PC-3 (cell line): Measurements from ENCODE around the gene DSP. TPM values are rescaled to one million over a fixed set of nuclear protein-coding genes. Genes with fewer than 3 reads are reported as not detected.

ENCODE experiments used
- ATAC-seq: fragments of 200-7000 bp; cut with Tn5 transposase; 2 replicates; pipeline ENCODE4 v1.9.1; 2020; ENCODE audit warnings: mild to moderate bottlenecking, moderate library complexity
- BruUV-seq: library from RNA; stranded (reverse); fragments of 400-500 nt; replicated peaks from 2 replicates; lab custom pipeline; 2021; lab: Mats Ljungman, UMichigan
- CTCF ChIA-PET: fragments of 300-600 bp; sonication (Branson Sonifier 250); formaldehyde crosslinking; loops from one replicate; lab custom pipeline; 2022; ENCODE audit warnings: antibody characterized with exemption; lab: Charles Lee
- POLR2A ChIA-PET: fragments of 300-600 bp; sonication (Branson Sonifier 250); formaldehyde crosslinking; loops from one replicate; lab custom pipeline; 2022; ENCODE audit warnings: antibody characterized with exemption; ENCODE audit not compliant: unreplicated experiment; lab: Charles Lee
- DNase-seq: peaks from one replicate; pipeline ENCODE4 v3.0.0-alpha.2; 2015
- H2AFZ ChIP-seq: fragments of 300-600 bp; sonication (generic); 2 replicates; pipeline ENCODE4 v1.6.0; 2016; ENCODE audit warnings: antibody characterized with exemption, low read length
- H3F3A ChIP-seq: fragments of 300-600 bp; sonication (generic); one replicate; pipeline ENCODE4 v1.6.0; 2017; ENCODE audit warnings: antibody characterized with exemption, low read length, control low read depth, mild to moderate bottlenecking; ENCODE audit not compliant: unreplicated experiment
- H3K27ac ChIP-seq: fragments of 300-600 bp; sonication (generic); 2 replicates; pipeline ENCODE4 v1.5.1; 2016; ENCODE audit warnings: mild to moderate bottlenecking, low read length
- H3K27me3 ChIP-seq: fragments of 300-600 bp; sonication (generic); 2 replicates; pipeline ENCODE4 v1.6.1; 2016; ENCODE audit warnings: low read length, mixed read lengths
- H3K36me3 ChIP-seq: fragments of 300-600 bp; sonication (generic); 2 replicates; pipeline ENCODE4 v1.6.1; 2016; ENCODE audit warnings: low read depth, mixed run types, low read length, mixed read lengths
- H3K4me1 ChIP-seq: fragments of 300-600 bp; sonication (generic); 2 replicates; pipeline ENCODE4 v1.5.1; 2016; ENCODE audit warnings: low read length; ENCODE audit not compliant: insufficient read depth
- H3K4me2 ChIP-seq: fragments of 300-600 bp; sonication (generic); 2 replicates; pipeline ENCODE4 v1.6.0; 2016; ENCODE audit warnings: low read length
- H3K4me3 ChIP-seq: fragments of 300-600 bp; sonication (generic); 2 replicates; pipeline ENCODE4 v1.5.1; 2016; ENCODE audit warnings: mild to moderate bottlenecking, low read length, mixed read lengths
- H3K79me2 ChIP-seq: fragments of 300-600 bp; sonication (generic); 2 replicates; pipeline ENCODE4 v1.6.1; 2017; ENCODE audit warnings: low read length, mixed read lengths
- H3K9ac ChIP-seq: fragments of 300-600 bp; sonication (generic); 2 replicates; pipeline ENCODE4 v1.6.0; 2016; ENCODE audit warnings: mild to moderate bottlenecking, low read length
- H3K9me2 ChIP-seq: fragments of 300-600 bp; sonication (generic); replicated peaks from 2 replicates; pipeline ENCODE4 v1.6.1; 2016; ENCODE audit warnings: mixed run types, low read length, mixed read lengths
- H3K9me3 ChIP-seq: fragments of 300-600 bp; sonication (generic); 2 replicates; pipeline ENCODE4 v1.6.1; 2016; ENCODE audit warnings: low read length, mixed read lengths
- H4K20me1 ChIP-seq: fragments of 300-600 bp; sonication (generic); 2 replicates; pipeline ENCODE4 v1.6.1; 2016; ENCODE audit warnings: low read length, mixed read lengths
- EZH2 ChIP-seq: fragments of 300-600 bp; sonication (generic); IDR thresholded peaks from one replicate; pipeline ENCODE4 v1.6.1; 2017; ENCODE audit warnings: antibody characterized with exemption, mild to moderate bottlenecking, low read length; ENCODE audit not compliant: unreplicated experiment
- EZH2phosphoT487 ChIP-seq: fragments of 300-600 bp; sonication (generic); IDR thresholded peaks from 2 replicates; pipeline ENCODE4 v1.6.1; 2018; ENCODE audit warnings: mild to moderate bottlenecking, antibody characterized with exemption, low read length, borderline replicate concordance
- intact Hi-C: fragments of 100-400 bp; cut with micrococcal nuclease; formaldehyde crosslinking; loops from 2 replicates; pipeline ENCODE4 v1.9.0; 2023
- total RNA-seq: library from RNA; depleted of rRNA; stranded (reverse); fragments of >200 nt; gene quantifications from 2 replicates; pipeline ENCODE4 v1.2.3, GENCODE V29; 2014
- TF ChIP-seq, protein P1 (sequence below): fragments of 300-600 bp; sonication (generic); conservative IDR thresholded peaks from 2 replicates; pipeline ENCODE4 v1.5.1; 2017; ENCODE audit warnings: antibody characterized with exemption, low read depth, mild to moderate bottlenecking, low read length

DSP gene
- total RNA-seq, 1 experiment from 2014 or later, result 54.7 TPM

- Histone ChIP-seq H3K79me2 (no peaks in the 10 kb centered on the region), H4K20me1 (no peaks in the 10 kb centered on the region), H2AFZ (no peak overlapping the region), H3K4me3 (no peak overlapping the region), H3K4me1 (no peaks in the 10 kb centered on the region), H3K9me3 (no peaks in the 10 kb centered on the region), H3K4me2 (no peak overlapping the region), H3K9me2 (no peaks in the 10 kb centered on the region), H3K27me3 (no peaks in the 10 kb centered on the region), H3F3A (no peaks in the 10 kb centered on the region), H3K9ac (no peak overlapping the region), H3K36me3 (no peaks in the 10 kb centered on the region), H3K27ac (no peak overlapping the region)
- ATAC-seq (no peak), DNase-seq (no peak)
- intact Hi-C loops, result no loop called here
- TF ChIP-seq EZH2phosphoT487, result no peak
- TF ChIP-seq, protein P1, sequence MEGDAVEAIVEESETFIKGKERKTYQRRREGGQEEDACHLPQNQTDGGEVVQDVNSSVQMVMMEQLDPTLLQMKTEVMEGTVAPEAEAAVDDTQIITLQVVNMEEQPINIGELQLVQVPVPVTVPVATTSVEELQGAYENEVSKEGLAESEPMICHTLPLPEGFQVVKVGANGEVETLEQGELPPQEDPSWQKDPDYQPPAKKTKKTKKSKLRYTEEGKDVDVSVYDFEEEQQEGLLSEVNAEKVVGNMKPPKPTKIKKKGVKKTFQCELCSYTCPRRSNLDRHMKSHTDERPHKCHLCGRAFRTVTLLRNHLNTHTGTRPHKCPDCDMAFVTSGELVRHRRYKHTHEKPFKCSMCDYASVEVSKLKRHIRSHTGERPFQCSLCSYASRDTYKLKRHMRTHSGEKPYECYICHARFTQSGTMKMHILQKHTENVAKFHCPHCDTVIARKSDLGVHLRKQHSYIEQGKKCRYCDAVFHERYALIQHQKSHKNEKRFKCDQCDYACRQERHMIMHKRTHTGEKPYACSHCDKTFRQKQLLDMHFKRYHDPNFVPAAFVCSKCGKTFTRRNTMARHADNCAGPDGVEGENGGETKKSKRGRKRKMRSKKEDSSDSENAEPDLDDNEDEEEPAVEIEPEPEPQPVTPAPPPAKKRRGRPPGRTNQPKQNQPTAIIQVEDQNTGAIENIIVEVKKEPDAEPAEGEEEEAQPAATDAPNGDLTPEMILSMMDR, result no peak
- no peak for TF ChIP-seq EZH2
- ChIA-PET POLR2A (no interaction called here), CTCF (no interaction called here)
- no TSS peak for BruUV-seq
These were observed 29.2 kb upstream of the DSP start for GRCh38 chr6:7512320-7512719.

GRCh38 chr6:7513529-7513928 lies 27.9 kb upstream of the DSP start:
- ChIA-PET POLR2A (no interaction called here), CTCF (no interaction called here)
- no peaks in the 10 kb centered on the region for H3F3A ChIP-seq
- no peak overlapping the region for H3K9ac ChIP-seq
- H2AFZ ChIP-seq, result no peak overlapping the region
- H3K27me3 ChIP-seq, result no peaks in the 10 kb centered on the region
- no peak overlapping the region for H3K27ac ChIP-seq
- H3K4me1 ChIP-seq, result no peaks in the 10 kb centered on the region
- H3K36me3 ChIP-seq, result no peaks in the 10 kb centered on the region
- no peak overlapping the region for H3K4me2 ChIP-seq
- no peak for DNase-seq
- no peaks in the 10 kb centered on the region for H4K20me1 ChIP-seq
- no peaks in the 10 kb centered on the region for H3K79me2 ChIP-seq
- no peak for ATAC-seq
- BruUV-seq, result no TSS peak
- H3K9me2 ChIP-seq, result no peaks in the 10 kb centered on the region
- TF ChIP-seq EZH2 (no peak), EZH2phosphoT487 (no peak)
- TF ChIP-seq, protein P1, result no peak
- H3K9me3 ChIP-seq, result no peaks in the 10 kb centered on the region
- no peak overlapping the region for H3K4me3 ChIP-seq
- intact Hi-C loops, result no loop called here

DNA sequence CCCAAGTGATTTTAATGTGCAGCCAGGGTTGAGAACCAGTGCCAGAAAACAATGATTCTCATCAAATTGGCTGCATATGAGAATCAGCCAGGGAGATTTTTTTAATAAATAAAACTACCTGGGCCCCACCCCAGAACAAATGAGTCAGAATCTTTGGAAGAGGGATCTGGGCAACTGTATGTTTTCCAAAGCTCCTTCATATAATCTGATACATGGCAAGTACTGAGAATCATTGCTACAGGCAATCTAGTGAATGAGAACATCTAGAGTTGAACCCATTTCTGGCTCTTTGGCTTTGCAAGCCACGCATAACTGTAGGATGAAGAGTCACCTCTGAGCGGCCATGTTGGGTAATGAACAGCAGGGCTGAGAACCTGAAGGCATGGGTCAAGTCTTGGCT lies 26.1 kb upstream of the DSP start:
- no peak overlapping the region for H3K4me3 ChIP-seq
- no peaks in the 10 kb centered on the region for H3K27me3 ChIP-seq
- DNase-seq (no peak), ATAC-seq (no peak)
- intact Hi-C loops, result no loop called here
- ChIA-PET POLR2A (no interaction called here), CTCF (no interaction called here)
- no peak overlapping the region for H3K9ac ChIP-seq
- no peaks in the 10 kb centered on the region for H4K20me1 ChIP-seq
- BruUV-seq, result no TSS peak
- H3K27ac ChIP-seq, result no peak overlapping the region
- no peaks in the 10 kb centered on the region for H3K36me3 ChIP-seq
- TF ChIP-seq, protein P1, result no peak
- TF ChIP-seq EZH2, result no peak
- TF ChIP-seq EZH2phosphoT487, result no peak
- no peaks in the 10 kb centered on the region for H3K79me2 ChIP-seq
- no peaks in the 10 kb centered on the region for H3F3A ChIP-seq
- H3K4me1 ChIP-seq, result no peaks in the 10 kb centered on the region
- H3K4me2 ChIP-seq, result no peak overlapping the region
- no peak overlapping the region for H2AFZ ChIP-seq
- no peaks in the 10 kb centered on the region for H3K9me2 ChIP-seq
- no peaks in the 10 kb centered on the region for H3K9me3 ChIP-seq
